ENCODE data around the gene PTPRA. TPM values are rescaled to one million over a fixed set of nuclear protein-coding genes. Genes with fewer than 3 reads are reported as not detected.

PTPRA gene
- polyA plus RNA-seq, 1 donor (not counting 4 experiments of a cell fraction or from before 2014, with no cell fraction given) = 53.3 TPM

DNA sequence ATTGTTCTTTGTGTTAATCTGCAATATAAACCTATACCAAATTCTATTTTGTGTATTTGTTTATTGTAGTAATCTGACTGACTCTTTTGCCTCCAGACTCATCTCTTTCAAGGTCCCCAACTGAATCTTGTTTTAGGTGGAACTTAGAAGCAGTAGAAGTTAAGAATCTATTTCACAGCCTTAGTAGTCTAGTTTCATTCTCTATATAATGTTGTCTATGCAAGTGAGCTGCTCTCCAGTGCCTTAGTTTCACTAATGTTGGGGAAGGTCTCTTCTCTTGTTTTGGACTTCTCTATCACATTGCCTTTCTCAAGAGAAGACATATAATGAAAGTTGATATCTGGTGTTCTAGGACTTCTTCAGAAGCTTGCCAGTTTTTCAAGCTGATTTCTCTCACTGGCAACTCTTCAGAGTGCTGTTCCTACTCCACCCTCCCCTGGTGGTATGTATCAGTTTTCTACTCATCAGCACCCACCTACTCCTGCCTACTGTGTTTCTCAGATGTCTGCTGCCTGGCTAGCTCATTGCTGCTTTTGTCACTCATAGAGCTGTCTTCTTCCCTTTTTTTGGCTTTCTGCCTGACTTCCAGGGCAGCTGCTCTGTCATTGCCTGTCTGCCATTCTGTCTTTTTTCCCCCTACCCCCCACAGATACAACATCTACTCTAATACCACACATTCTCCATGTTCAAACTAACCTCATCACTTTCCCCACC lies 82.1 kb downstream of the PTPRA start:
- TF ChIP-seq, protein P1, sequence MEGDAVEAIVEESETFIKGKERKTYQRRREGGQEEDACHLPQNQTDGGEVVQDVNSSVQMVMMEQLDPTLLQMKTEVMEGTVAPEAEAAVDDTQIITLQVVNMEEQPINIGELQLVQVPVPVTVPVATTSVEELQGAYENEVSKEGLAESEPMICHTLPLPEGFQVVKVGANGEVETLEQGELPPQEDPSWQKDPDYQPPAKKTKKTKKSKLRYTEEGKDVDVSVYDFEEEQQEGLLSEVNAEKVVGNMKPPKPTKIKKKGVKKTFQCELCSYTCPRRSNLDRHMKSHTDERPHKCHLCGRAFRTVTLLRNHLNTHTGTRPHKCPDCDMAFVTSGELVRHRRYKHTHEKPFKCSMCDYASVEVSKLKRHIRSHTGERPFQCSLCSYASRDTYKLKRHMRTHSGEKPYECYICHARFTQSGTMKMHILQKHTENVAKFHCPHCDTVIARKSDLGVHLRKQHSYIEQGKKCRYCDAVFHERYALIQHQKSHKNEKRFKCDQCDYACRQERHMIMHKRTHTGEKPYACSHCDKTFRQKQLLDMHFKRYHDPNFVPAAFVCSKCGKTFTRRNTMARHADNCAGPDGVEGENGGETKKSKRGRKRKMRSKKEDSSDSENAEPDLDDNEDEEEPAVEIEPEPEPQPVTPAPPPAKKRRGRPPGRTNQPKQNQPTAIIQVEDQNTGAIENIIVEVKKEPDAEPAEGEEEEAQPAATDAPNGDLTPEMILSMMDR (optimal IDR thresholded peaks at IDR 0.05 in 1 of 3, IDR thresholded peaks at IDR 0.05 in 1 of 3, conservative IDR thresholded peaks at IDR 0.05 in 1 of 3; ENCODE audit: extremely low read depth in 1 of 3, insufficient read depth in 2 of 3, low read length in 3 of 3) = no peak
- TF ChIP-seq EZH2 (IDR thresholded peaks at IDR 0.05; ENCODE audit: low read length) = no peak
- no peak for FAIRE-seq
- no peak for DNase-seq (ENCODE audit: low read depth, low spot score)
- Histone ChIP-seq H3K9me3 (ENCODE audit: control insufficient read depth, low read depth, low read length) (no peaks in the 10 kb centered on the region), H3K9me1 (ENCODE audit: control insufficient read depth, extremely low read depth, insufficient read depth, low read length) (no peaks in the 10 kb centered on the region), H2AFZ (ENCODE audit: control insufficient read depth, low read length) (no peak overlapping the region), H3K9ac (ENCODE audit: control insufficient read depth, extremely low read depth, insufficient read depth, low read length) (no peak overlapping the region), H3K79me2 (ENCODE audit: control insufficient read depth, insufficient read depth, low read length) (no peaks in the 10 kb centered on the region), H3K36me3 (ENCODE audit: control insufficient read depth in 2 of 2, extremely low read depth in 1 of 2, insufficient read depth in 2 of 2, low read length in 2 of 2) (peaks cover 0 to 3% of the 10 kb centered on the region in 2 experiments), H3K27me3 (ENCODE audit: control insufficient read depth, extremely low read depth, insufficient read depth, low read length) (no peaks in the 10 kb centered on the region), H3K4me1 (ENCODE audit: control insufficient read depth, extremely low read depth, insufficient read depth, low read length) (no peaks in the 10 kb centered on the region), H3K4me2 (ENCODE audit: control insufficient read depth, extremely low read depth, insufficient read depth, low read depth, low read length) (no peak overlapping the region), H3K27ac (ENCODE audit: control insufficient read depth, insufficient read depth, low read length) (no peak overlapping the region), H4K20me1 (ENCODE audit: control insufficient read depth, extremely low read depth, insufficient read depth, low read length) (no peaks in the 10 kb centered on the region), H3K4me3 (ENCODE audit: control insufficient read depth in 2 of 3, extremely low read depth in 1 of 3, insufficient read depth in 2 of 3, low read depth in 1 of 3, low read length in 3 of 3) (no peak overlapping the region)
- dilution Hi-C loops (cut with MboI; ENCODE audit: extremely low pct_ligation_motif_present, low sequenced_read_pairs) = no loop called here

DNA sequence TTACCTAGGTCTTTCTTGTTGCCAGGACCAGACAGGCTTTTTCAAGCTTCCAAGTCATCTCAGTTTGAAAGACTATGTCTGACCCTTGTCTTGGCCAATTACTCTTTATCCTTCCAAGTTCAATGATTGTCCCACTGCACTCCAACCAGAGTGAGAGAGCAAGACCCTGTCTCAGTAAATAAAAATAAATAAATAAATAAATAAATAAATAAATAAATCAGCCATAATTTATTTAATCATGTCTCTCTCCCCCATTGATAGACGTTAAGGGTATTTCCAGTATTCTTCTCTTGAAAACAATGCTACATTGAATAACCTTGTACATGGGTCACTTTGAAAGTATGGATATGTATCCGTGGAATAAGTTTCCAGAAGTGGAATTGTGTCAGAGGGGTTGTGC lies 83.2 kb downstream of the PTPRA start:
- Histone ChIP-seq H3K9me3 (ENCODE audit: control insufficient read depth, low read depth, low read length) (no peaks in the 10 kb centered on the region), H3K4me3 (ENCODE audit: control insufficient read depth in 2 of 3, extremely low read depth in 1 of 3, insufficient read depth in 2 of 3, low read depth in 1 of 3, low read length in 3 of 3) (no peak overlapping the region), H3K27me3 (ENCODE audit: control insufficient read depth, extremely low read depth, insufficient read depth, low read length) (no peaks in the 10 kb centered on the region), H3K4me1 (ENCODE audit: control insufficient read depth, extremely low read depth, insufficient read depth, low read length) (no peaks in the 10 kb centered on the region), H3K4me2 (ENCODE audit: control insufficient read depth, extremely low read depth, insufficient read depth, low read depth, low read length) (no peak overlapping the region), H3K9ac (ENCODE audit: control insufficient read depth, extremely low read depth, insufficient read depth, low read length) (no peak overlapping the region), H2AFZ (ENCODE audit: control insufficient read depth, low read length) (no peak overlapping the region), H3K79me2 (ENCODE audit: control insufficient read depth, insufficient read depth, low read length) (no peaks in the 10 kb centered on the region), H3K27ac (ENCODE audit: control insufficient read depth, insufficient read depth, low read length) (no peak overlapping the region), H3K36me3 (ENCODE audit: control insufficient read depth in 2 of 2, extremely low read depth in 1 of 2, insufficient read depth in 2 of 2, low read length in 2 of 2) (peaks cover 0 to 3% of the 10 kb centered on the region in 2 experiments), H4K20me1 (ENCODE audit: control insufficient read depth, extremely low read depth, insufficient read depth, low read length) (no peaks in the 10 kb centered on the region), H3K9me1 (ENCODE audit: control insufficient read depth, extremely low read depth, insufficient read depth, low read length) (no peaks in the 10 kb centered on the region)
- no peak for TF ChIP-seq EZH2 (IDR thresholded peaks at IDR 0.05; ENCODE audit: low read length)
- TF ChIP-seq, protein P1 (optimal IDR thresholded peaks at IDR 0.05 in 1 of 3, IDR thresholded peaks at IDR 0.05 in 1 of 3, conservative IDR thresholded peaks at IDR 0.05 in 1 of 3; ENCODE audit: extremely low read depth in 1 of 3, insufficient read depth in 2 of 3, low read length in 3 of 3) = no peak
- no peak for DNase-seq (ENCODE audit: low read depth, low spot score)
- no peak for FAIRE-seq
- dilution Hi-C loops (cut with MboI; ENCODE audit: extremely low pct_ligation_motif_present, low sequenced_read_pairs) = no loop called here

Measured in keratinocyte (primary cell).